BE2C (cell line): Measurements from ENCODE around the gene DNM2.

ENCODE experiments used
- DNase-seq: peaks from one replicate; pipeline ENCODE4 v3.0.0-alpha.2; 2020
- H3K27me3 ChIP-seq: fragments of 250-450 bp; sonication (Bioruptor Pico); 2 replicates; pipeline ENCODE4 v1.5.1; 2020; ENCODE audit warnings: mild to moderate bottlenecking
- H3K36me3 ChIP-seq: fragments of 250-450 bp; sonication (Bioruptor Pico); 2 replicates; pipeline ENCODE4 v1.5.1; 2020; ENCODE audit warnings: mild to moderate bottlenecking
- H3K4me1 ChIP-seq: fragments of 250-450 bp; sonication (Bioruptor Pico); 2 replicates; pipeline ENCODE4 v1.5.1; 2020
- H3K4me3 ChIP-seq: 2 replicates; pipeline ENCODE4 v1.5.1; 2011; ENCODE audit warnings: low read depth, low read length
- H3K9me3 ChIP-seq: fragments of 250-450 bp; sonication (Bioruptor Pico); 2 replicates; pipeline ENCODE4 v1.5.1; 2020
- CTCF ChIP-seq: IDR thresholded peaks from 2 replicates; pipeline ENCODE4 v1.5.1; 2012; ENCODE audit warnings: mild to moderate bottlenecking, low read depth, low read length

The DNM2 gene

GRCh38 chr19:10776900-10777650 lies 59.2 kb downstream of the DNM2 start:
- peaks cover 2% of the 10 kb centered on the region; the same call in 1 of the 2 replicates for H3K4me1 ChIP-seq
- TF ChIP-seq CTCF = no peak
- peaks cover 71% of the 10 kb centered on the region for H3K36me3 ChIP-seq
- no peak for DNase-seq
- no peak overlapping the region for H3K4me3 ChIP-seq
- H3K27me3 ChIP-seq = no peaks in the 10 kb centered on the region
- H3K9me3 ChIP-seq = no peaks in the 10 kb centered on the region

- no peaks in the 10 kb centered on the region for H3K9me3 ChIP-seq
- peaks cover 70% of the 10 kb centered on the region for H3K36me3 ChIP-seq
- DNase-seq = no peak
- no peak overlapping the region for H3K4me3 ChIP-seq
- TF ChIP-seq CTCF = no peak
- peaks cover 2% of the 10 kb centered on the region; the same call in 1 of the 2 replicates for H3K4me1 ChIP-seq
- H3K27me3 ChIP-seq = no peaks in the 10 kb centered on the region
Observed at GRCh38 chr19:10780368-10780767, 62.5 kb downstream of the DNM2 start.

- Histone ChIP-seq H3K4me3 (no peak overlapping the region), H3K9me3 (no peaks in the 10 kb centered on the region), H3K27me3 (no peaks in the 10 kb centered on the region), H3K36me3 (peaks cover 73% of the 10 kb centered on the region), H3K4me1 (peaks cover 2% of the 10 kb centered on the region; the same call in 1 of the 2 replicates)
- no peak for DNase-seq
- no peak for TF ChIP-seq CTCF
Observed at GRCh38 chr19:10782795-10783194, 64.9 kb downstream of the DNM2 start.

GRCh38 chr19:10784257-10784656 lies 66.4 kb downstream of the DNM2 start:
- DNase-seq = no peak
- Histone ChIP-seq H3K27me3 (no peaks in the 10 kb centered on the region), H3K4me1 (no peaks in the 10 kb centered on the region), H3K36me3 (peaks cover 77% of the 10 kb centered on the region), H3K4me3 (no peak overlapping the region), H3K9me3 (no peaks in the 10 kb centered on the region)
- no peak for TF ChIP-seq CTCF

GRCh38 chr19:10788146-10788545 lies 70.3 kb downstream of the DNM2 start:
- H3K4me3 ChIP-seq = no peak overlapping the region
- no peaks in the 10 kb centered on the region for H3K4me1 ChIP-seq
- no peaks in the 10 kb centered on the region for H3K27me3 ChIP-seq
- H3K9me3 ChIP-seq = no peaks in the 10 kb centered on the region
- DNase-seq = no peak
- H3K36me3 ChIP-seq = peaks cover 63% of the 10 kb centered on the region
- TF ChIP-seq CTCF = no peak

GRCh38 chr19:10789866-10790265 lies 72.0 kb downstream of the DNM2 start:
- Histone ChIP-seq H3K4me3 (no peak overlapping the region), H3K36me3 (peaks cover 65% of the 10 kb centered on the region), H3K9me3 (no peaks in the 10 kb centered on the region), H3K27me3 (no peaks in the 10 kb centered on the region), H3K4me1 (no peaks in the 10 kb centered on the region)
- DNase-seq = no peak
- TF ChIP-seq CTCF = no peak
